GM23248 (cell line): ENCODE measurements around the gene TAX1BP3.
"Not testable (repeated sequence)": the region's sequence is repeated elsewhere in the genome, so short reads cannot be mapped to it uniquely, and the experiment has no call there.

Experiments
- EZH2 ChIP-seq: fragments of 200-600 bp; sonication (generic); IDR thresholded peaks from 2 replicates; pipeline ENCODE4 v1.6.1; 2018; ENCODE audit warnings: antibody characterized with exemption, mild to moderate bottlenecking; ENCODE audit not compliant: insufficient read depth, poor library complexity, severe bottlenecking
- EZH2phosphoT487 ChIP-seq: fragments of 200-600 bp; sonication (generic); IDR thresholded peaks from 2 replicates; pipeline ENCODE4 v1.6.1; 2018; ENCODE audit warnings: antibody characterized with exemption, moderate library complexity, mild to moderate bottlenecking, low read depth; ENCODE audit not compliant: insufficient read depth

DNA sequence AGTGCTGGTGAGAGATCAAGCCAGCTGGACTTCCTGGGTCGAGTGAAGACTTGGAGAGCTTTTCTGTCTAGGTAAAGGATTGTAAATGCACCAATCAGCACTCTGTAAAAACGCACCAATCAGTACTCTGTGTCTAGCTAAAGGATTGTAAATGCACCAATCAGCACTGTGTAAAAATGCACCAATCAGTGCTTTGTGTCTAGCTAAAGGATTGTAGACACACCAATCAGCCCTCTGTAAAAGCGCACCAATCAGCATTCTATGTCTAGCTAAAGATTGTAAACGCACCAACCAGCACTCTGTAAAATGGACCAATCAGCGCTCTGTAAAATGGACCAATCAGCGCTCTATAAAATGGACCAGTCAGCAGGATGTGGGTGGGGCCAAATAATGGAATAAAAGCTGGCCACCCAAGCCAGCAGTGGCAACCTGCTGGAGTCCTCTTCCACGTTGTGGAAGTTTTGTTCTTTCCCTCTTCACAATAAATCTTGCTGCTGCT lies 33.7 kb upstream of the TAX1BP3 start:
- TF ChIP-seq EZH2phosphoT487, EZH2: not testable (repeated sequence)
